GM21786 (cell line): ENCODE data around the gene PPID.
"Not testable (repeated sequence)": the region's sequence is repeated elsewhere in the genome, so short reads cannot be mapped to it uniquely, and the experiment has no call there.

Experiments used
- ATAC-seq: cut with Tn5 transposase; IDR thresholded peaks from one replicate; pipeline ENCODE4 v1.9.1; 2021; ENCODE audit not compliant: unreplicated experiment

The PPID gene

GRCh38 chr4:158722917-158723793 lies at the start of gene PPID:
PPID (minus strand) TSS chr4:158723396; CDS start chr4:158723288, 108 bp downstream.
- peak; percentile 99 for ATAC-seq

- no peak for ATAC-seq
Observed at GRCh38 chr4:158771776-158772175, 48.6 kb upstream of the PPID start.

GRCh38 chr4:158770671-158771070 lies 47.5 kb upstream of the PPID start:
- no peak for ATAC-seq

- ATAC-seq: peak; percentile 35
Observed at GRCh38 chr4:158769175-158769921, 46.2 kb upstream of the PPID start.

GRCh38 chr4:158768555-158769174 lies 45.5 kb upstream of the PPID start, which contains the start of gene FNIP2:
FNIP2 (plus strand) TSS chr4:158769026; CDS start chr4:158769213, 187 bp downstream.
- ATAC-seq: peak; percentile 74

- ATAC-seq: no peak
Observed at GRCh38 chr4:158767451-158767850, 44.3 kb upstream of the PPID start.

- no peak for ATAC-seq
Observed at GRCh38 chr4:158766434-158767044, 43.3 kb upstream of the PPID start.

GRCh38 chr4:158763462-158763861 lies 40.3 kb upstream of the PPID start:
- ATAC-seq: no peak

GRCh38 chr4:158762553-158762952 lies 39.4 kb upstream of the PPID start:
- no peak for ATAC-seq

- ATAC-seq: no peak
Observed at GRCh38 chr4:158760866-158761265, 37.7 kb upstream of the PPID start.

- not testable (repeated sequence) for ATAC-seq
Observed at GRCh38 chr4:158759539-158759938, 36.3 kb upstream of the PPID start.

GRCh38 chr4:158758703-158759102 lies 35.5 kb upstream of the PPID start:
- no peak for ATAC-seq

GRCh38 chr4:158758142-158758541 lies 34.9 kb upstream of the PPID start:
- ATAC-seq: no peak

- no peak for ATAC-seq
Observed at GRCh38 chr4:158756588-158756987, 33.4 kb upstream of the PPID start.

GRCh38 chr4:158755819-158756218 lies 32.6 kb upstream of the PPID start:
- not testable (repeated sequence) for ATAC-seq

- ATAC-seq: no peak
Observed at GRCh38 chr4:158754385-158755180, 31.4 kb upstream of the PPID start.

- no peak for ATAC-seq
Observed at GRCh38 chr4:158750379-158750778, 27.2 kb upstream of the PPID start.

GRCh38 chr4:158746537-158746936 lies 23.3 kb upstream of the PPID start:
- not testable (repeated sequence) for ATAC-seq

- ATAC-seq: no peak
Observed at GRCh38 chr4:158741326-158742021, 18.3 kb upstream of the PPID start.

GRCh38 chr4:158739600-158739999 lies 16.4 kb upstream of the PPID start:
- no peak for ATAC-seq
